Measurements from ENCODE around the gene SOD3. TPM values are rescaled to one million over a fixed set of nuclear protein-coding genes. Genes with fewer than 3 reads are reported as not detected.

The SOD3 gene
- total RNA-seq, 1 donor from 2014 or later, result not detected

GRCh38 chr4:24842356-24842755 lies 47.0 kb downstream of the SOD3 start:
- DNase-seq, result no peak
- no peak for TF ChIP-seq CTCF (IDR thresholded peaks at IDR 0.05; ENCODE audit: partially characterized antibody, unreplicated experiment)
- H3K36me3 Mint-ChIP-seq (ENCODE audit: unreplicated experiment), result no peaks in the 10 kb centered on the region

GRCh38 chr4:24843096-24843495 lies 47.7 kb downstream of the SOD3 start:
- DNase-seq, result no peak
- no peak overlapping the region for H3K4me3 Mint-ChIP-seq (ENCODE audit: unreplicated experiment)
- H3K4me1 Mint-ChIP-seq (ENCODE audit: low read depth, unreplicated experiment), result peaks cover 29% of the 10 kb centered on the region
- no peaks in the 10 kb centered on the region for H3K9me3 Mint-ChIP-seq (ENCODE audit: unreplicated experiment)
- TF ChIP-seq CTCF (IDR thresholded peaks at IDR 0.05; ENCODE audit: partially characterized antibody, unreplicated experiment), result no peak
- no peaks in the 10 kb centered on the region for H3K36me3 Mint-ChIP-seq (ENCODE audit: unreplicated experiment)
- no peak overlapping the region for H3K27ac Mint-ChIP-seq (ENCODE audit: unreplicated experiment)
- peaks cover 2% of the 10 kb centered on the region for H3K27me3 Mint-ChIP-seq (ENCODE audit: unreplicated experiment)

More at GRCh38 chr4:24842356-24842755, 47.0 kb downstream of the SOD3 start:
- H3K4me1 Mint-ChIP-seq (ENCODE audit: low read depth, unreplicated experiment), result peaks cover 31% of the 10 kb centered on the region
- H3K9me3 Mint-ChIP-seq (ENCODE audit: unreplicated experiment), result no peaks in the 10 kb centered on the region
- H3K4me3 Mint-ChIP-seq (ENCODE audit: unreplicated experiment), result no peak overlapping the region
- H3K27ac Mint-ChIP-seq (ENCODE audit: unreplicated experiment), result no peak overlapping the region
- H3K27me3 Mint-ChIP-seq (ENCODE audit: unreplicated experiment), result peaks cover 2% of the 10 kb centered on the region

- Mint-ChIP-seq H3K4me3 (ENCODE audit: unreplicated experiment) (no peak overlapping the region), H3K9me3 (ENCODE audit: unreplicated experiment) (no peaks in the 10 kb centered on the region), H3K36me3 (ENCODE audit: unreplicated experiment) (no peaks in the 10 kb centered on the region), H3K27me3 (ENCODE audit: unreplicated experiment) (peaks cover 2% of the 10 kb centered on the region), H3K4me1 (ENCODE audit: low read depth, unreplicated experiment) (peaks cover 29% of the 10 kb centered on the region), H3K27ac (ENCODE audit: unreplicated experiment) (no peak overlapping the region)
- no peak for DNase-seq
- no peak for TF ChIP-seq CTCF (IDR thresholded peaks at IDR 0.05; ENCODE audit: partially characterized antibody, unreplicated experiment)
Measured at GRCh38 chr4:24845132-24845531, 49.8 kb downstream of the SOD3 start.

GRCh38 chr4:24845902-24846301 lies 50.5 kb downstream of the SOD3 start:
- H3K9me3 Mint-ChIP-seq (ENCODE audit: unreplicated experiment), result no peaks in the 10 kb centered on the region
- no peak overlapping the region for H3K4me3 Mint-ChIP-seq (ENCODE audit: unreplicated experiment)
- DNase-seq, result no peak
- peaks cover 27% of the 10 kb centered on the region for H3K4me1 Mint-ChIP-seq (ENCODE audit: low read depth, unreplicated experiment)
- no peak for TF ChIP-seq CTCF (IDR thresholded peaks at IDR 0.05; ENCODE audit: partially characterized antibody, unreplicated experiment)
- peak overlapping the region; percentile 16 for H3K27ac Mint-ChIP-seq (ENCODE audit: unreplicated experiment)
- no peaks in the 10 kb centered on the region for H3K36me3 Mint-ChIP-seq (ENCODE audit: unreplicated experiment)
- H3K27me3 Mint-ChIP-seq (ENCODE audit: unreplicated experiment), result peaks cover 2% of the 10 kb centered on the region

GRCh38 chr4:24846716-24847115 lies 51.3 kb downstream of the SOD3 start:
- Mint-ChIP-seq H3K27ac (ENCODE audit: unreplicated experiment) (no peak overlapping the region), H3K27me3 (ENCODE audit: unreplicated experiment) (peaks cover 2% of the 10 kb centered on the region), H3K4me3 (ENCODE audit: unreplicated experiment) (no peak overlapping the region), H3K36me3 (ENCODE audit: unreplicated experiment) (no peaks in the 10 kb centered on the region), H3K9me3 (ENCODE audit: unreplicated experiment) (no peaks in the 10 kb centered on the region), H3K4me1 (ENCODE audit: low read depth, unreplicated experiment) (peaks cover 21% of the 10 kb centered on the region)
- no peak for DNase-seq
- no peak for TF ChIP-seq CTCF (IDR thresholded peaks at IDR 0.05; ENCODE audit: partially characterized antibody, unreplicated experiment)
